Measurements from ENCODE around the gene IFFO2. TPM values are rescaled to one million over a fixed set of nuclear protein-coding genes. Genes with fewer than 3 reads are reported as not detected.

Gene IFFO2
- total and polyA plus RNA-seq, 2 of the 13 experiments (the other 11 are each of a cell fraction or from before 2014, with no cell fraction given) = 7.3 to 16.7 TPM

DNA sequence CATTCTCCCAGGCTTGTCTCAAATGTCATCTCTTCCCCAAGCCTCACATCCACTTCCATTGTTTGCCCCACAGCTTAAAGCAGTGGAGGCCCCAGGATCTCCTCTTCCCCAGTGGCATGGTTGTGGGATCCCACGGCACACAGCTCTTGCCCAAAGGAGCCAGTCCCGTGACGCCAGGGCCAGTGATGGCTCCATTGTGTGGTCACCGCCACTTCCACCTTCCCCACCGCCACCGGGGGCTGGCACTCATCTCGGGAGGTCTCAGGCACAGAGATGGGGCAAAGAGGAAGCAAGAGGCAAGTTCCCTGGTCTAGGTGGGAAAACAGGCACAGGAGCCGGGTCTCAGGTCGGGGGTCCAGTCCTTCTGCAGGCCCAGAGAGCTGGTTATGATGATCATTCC is 31.2 kb downstream of the IFFO2 start:
- no TSS peak for BruUV-seq (replicated peaks)
- H3K4me2 ChIP-seq (ENCODE audit: low read depth, low read length) = no peak overlapping the region
- POLR2A ChIA-PET = no interaction called here
- no peak overlapping the region for H3K9ac ChIP-seq (ENCODE audit: insufficient read depth, low read depth, low read length)
- H3K9me3 ChIP-seq (ENCODE audit: low read length) = no peaks in the 10 kb centered on the region
- no peak overlapping the region for H3K27ac ChIP-seq (ENCODE audit: extremely low read length, insufficient read depth, low read length)
- peaks cover 24% of the 10 kb centered on the region for H3K79me2 ChIP-seq (ENCODE audit: insufficient read depth, low read length)
- in situ Hi-C loops (cut with HindIII; ENCODE audit: extremely low pct_ligation_motif_present, low pct_unique_long_range_greater_than_20kb) = no loop called here
- WGBS (ENCODE audit: low lambda C conversion rate) = 98% methylated on average over 9 of the region's 9 CpGs
- no peak for ATAC-seq
- H3K4me3 ChIP-seq (replicated peaks in 1 of 3; ENCODE audit: insufficient read depth in 1 of 3, low read depth in 2 of 3, low read length in 3 of 3) = no peak overlapping the region
- H3K27me3 ChIP-seq (ENCODE audit: control insufficient read depth in 1 of 2, insufficient read depth in 2 of 2, low read length in 2 of 2) = no peaks in the 10 kb centered on the region
- no peaks in the 10 kb centered on the region; the same call in 1 of the 2 replicates for H4K20me1 ChIP-seq (ENCODE audit: insufficient read depth, low read length)
- peaks cover 3 to 12% of the 10 kb centered on the region in 2 experiments; a peak in 3 of 5 replicates for H3K36me3 ChIP-seq (replicated peaks in 1 of 2; ENCODE audit: control insufficient read depth in 1 of 2, insufficient read depth in 2 of 2, low read length in 2 of 2)
- FAIRE-seq = no peak
- intact Hi-C loops (cut with micrococcal nuclease; ENCODE audit: unreplicated experiment) = no loop called here
- peaks cover 33% of the 10 kb centered on the region for H3K4me1 ChIP-seq (ENCODE audit: insufficient read depth, low read length)
- TF ChIP-seq ZSCAN22 (CRISPR knock-in tag; IDR thresholded peaks at IDR 0.05) (no peak), NONO (IDR thresholded peaks at IDR 0.05) (no peak), NONO (CRISPR knock-in tag; conservative IDR thresholded peaks at IDR 0.05) (no peak), RFXANK (CRISPR knock-in tag; IDR thresholded peaks at IDR 0.05) (no peak), CENPT (CRISPR knock-in tag; IDR thresholded peaks at IDR 0.05; ENCODE audit: low read depth) (no peak), TMF1 (CRISPR knock-in tag; IDR thresholded peaks at IDR 0.05; ENCODE audit: low read depth) (no peak), SIN3A (IDR thresholded peaks at IDR 0.05; ENCODE audit: borderline replicate concordance, low read depth, low read length) (no peak), PRPF4 (IDR thresholded peaks at IDR 0.05; ENCODE audit: low read depth, low read length, poor library complexity, severe bottlenecking) (no peak), ZNF296 (CRISPR knock-in tag; conservative IDR thresholded peaks at IDR 0.05) (no peak), ZNF317 (CRISPR knock-in tag; IDR thresholded peaks at IDR 0.05) (no peak), NFYC (CRISPR knock-in tag; IDR thresholded peaks at IDR 0.05) (no peak), MIER2 (CRISPR knock-in tag; IDR thresholded peaks at IDR 0.05) (no peak)
- TF ChIP-seq, protein P1, sequence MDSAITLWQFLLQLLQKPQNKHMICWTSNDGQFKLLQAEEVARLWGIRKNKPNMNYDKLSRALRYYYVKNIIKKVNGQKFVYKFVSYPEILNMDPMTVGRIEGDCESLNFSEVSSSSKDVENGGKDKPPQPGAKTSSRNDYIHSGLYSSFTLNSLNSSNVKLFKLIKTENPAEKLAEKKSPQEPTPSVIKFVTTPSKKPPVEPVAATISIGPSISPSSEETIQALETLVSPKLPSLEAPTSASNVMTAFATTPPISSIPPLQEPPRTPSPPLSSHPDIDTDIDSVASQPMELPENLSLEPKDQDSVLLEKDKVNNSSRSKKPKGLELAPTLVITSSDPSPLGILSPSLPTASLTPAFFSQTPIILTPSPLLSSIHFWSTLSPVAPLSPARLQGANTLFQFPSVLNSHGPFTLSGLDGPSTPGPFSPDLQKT (CRISPR knock-in tag; IDR thresholded peaks at IDR 0.05; ENCODE audit: borderline replicate concordance) = no peak
- TF ChIP-seq, protein P2, sequence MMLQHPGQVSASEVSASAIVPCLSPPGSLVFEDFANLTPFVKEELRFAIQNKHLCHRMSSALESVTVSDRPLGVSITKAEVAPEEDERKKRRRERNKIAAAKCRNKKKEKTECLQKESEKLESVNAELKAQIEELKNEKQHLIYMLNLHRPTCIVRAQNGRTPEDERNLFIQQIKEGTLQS (CRISPR knock-in tag; IDR thresholded peaks at IDR 0.05) = no peak
- TF ChIP-seq, protein P3, sequence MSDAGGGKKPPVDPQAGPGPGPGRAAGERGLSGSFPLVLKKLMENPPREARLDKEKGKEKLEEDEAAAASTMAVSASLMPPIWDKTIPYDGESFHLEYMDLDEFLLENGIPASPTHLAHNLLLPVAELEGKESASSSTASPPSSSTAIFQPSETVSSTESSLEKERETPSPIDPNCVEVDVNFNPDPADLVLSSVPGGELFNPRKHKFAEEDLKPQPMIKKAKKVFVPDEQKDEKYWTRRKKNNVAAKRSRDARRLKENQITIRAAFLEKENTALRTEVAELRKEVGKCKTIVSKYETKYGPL (CRISPR knock-in tag; IDR thresholded peaks at IDR 0.05) = no peak
- no peak for DNase-seq (ENCODE audit: low spot score)
- CTCF ChIA-PET (ENCODE audit: low intra/inter-chr PET ratio, low total read pairs) = no interaction called here
- no peak overlapping the region for H2AFZ ChIP-seq (ENCODE audit: low read length)
